HepG2 (cell line): ENCODE measurements around the gene COL8A1. TPM values are rescaled to one million over a fixed set of nuclear protein-coding genes. Genes with fewer than 3 reads are reported as not detected.

Experiments
- CBFB ChIP-seq: sonication (generic); formaldehyde crosslinking; IDR thresholded peaks from 2 replicates; pipeline ENCODE4 v1.4.0; 2020; ENCODE audit warnings: missing genetic modification reagents
- CC2D1A ChIP-seq: sonication (generic); formaldehyde crosslinking; IDR thresholded peaks from 2 replicates; pipeline ENCODE4 v1.8.1; 2023; ENCODE audit warnings: mild to moderate bottlenecking, missing genetic modification reagents
- CHD2 ChIP-seq: IDR thresholded peaks from 2 replicates; pipeline ENCODE4 v1.6.1; 2011; ENCODE audit warnings: low read depth, low read length, improper control_type of control experiment
- FOXM1 ChIP-seq: sonication (generic); formaldehyde crosslinking; IDR thresholded peaks from 2 replicates; pipeline ENCODE4 v1.5.0; 2020; ENCODE audit warnings: missing genetic modification reagents
- FOXP1 ChIP-seq, 2 experiments: fragments of 450-650 bp in 1 of 2; IDR thresholded peaks; 2 replicates each; pipeline ENCODE4 v1.6.1; 2017 to 2018; ENCODE audit warnings: antibody characterized with exemption in 1 of 2
- HNRNPUL1 ChIP-seq: fragments of 200-400 bp; formaldehyde crosslinking; IDR thresholded peaks from 2 replicates; pipeline ENCODE4 v1.6.1; 2017; ENCODE audit warnings: low read depth, mild to moderate bottlenecking, low read length, moderate library complexity
- HOXA7 ChIP-seq: sonication (generic); formaldehyde crosslinking; IDR thresholded peaks from 2 replicates; pipeline ENCODE4 v1.8.1; 2022; ENCODE audit warnings: mild to moderate bottlenecking, missing genetic modification reagents, moderate library complexity
- KLF6 ChIP-seq: IDR thresholded peaks from 2 replicates; pipeline ENCODE4 v1.8.0; 2016; ENCODE audit warnings: missing biosample characterization, missing genetic modification reagents
- MTA1 ChIP-seq: sonication (generic); formaldehyde crosslinking; IDR thresholded peaks from 2 replicates; pipeline ENCODE4 v1.4.0; 2020; ENCODE audit warnings: missing genetic modification reagents, mild to moderate bottlenecking, borderline replicate concordance
- TOE1 ChIP-seq: sonication (generic); formaldehyde crosslinking; IDR thresholded peaks from 2 replicates; pipeline ENCODE4 v1.4.0; 2020; ENCODE audit warnings: mild to moderate bottlenecking, missing genetic modification reagents
- ZNF205 ChIP-seq: IDR thresholded peaks from 2 replicates; pipeline ENCODE4 v1.6.1; 2018; ENCODE audit warnings: missing biosample characterization, missing genetic modification reagents
- ZNF44 ChIP-seq: sonication (generic); formaldehyde crosslinking; IDR thresholded peaks from 2 replicates; pipeline ENCODE4 v1.5.1; 2020; ENCODE audit warnings: mild to moderate bottlenecking, missing genetic modification reagents
- ZNF441 ChIP-seq: sonication (generic); formaldehyde crosslinking; IDR thresholded peaks from 2 replicates; pipeline ENCODE4 v1.7.0; 2021; ENCODE audit warnings: missing genetic modification reagents, borderline replicate concordance
- ZNF501 ChIP-seq: sonication (generic); formaldehyde crosslinking; IDR thresholded peaks from 2 replicates; pipeline ENCODE4 v1.5.1; 2020; ENCODE audit warnings: mild to moderate bottlenecking, moderate library complexity, missing genetic modification reagents
- ZNF543 ChIP-seq: sonication (generic); formaldehyde crosslinking; IDR thresholded peaks from 2 replicates; pipeline ENCODE4 v1.4.0; 2020; ENCODE audit warnings: mild to moderate bottlenecking, missing genetic modification reagents
- ZNF678 ChIP-seq: sonication (generic); formaldehyde crosslinking; IDR thresholded peaks from 2 replicates; pipeline ENCODE4 v1.4.0; 2020; ENCODE audit warnings: mild to moderate bottlenecking, missing genetic modification reagents
- ZNF883 ChIP-seq: sonication (generic); formaldehyde crosslinking; IDR thresholded peaks from 2 replicates; pipeline ENCODE4 v1.5.1; 2020; ENCODE audit warnings: mild to moderate bottlenecking, missing genetic modification reagents; ENCODE audit errors: not compliant biosample characterization
- polyA plus RNA-seq, 8 experiments: library from polyadenylated mRNA; depleted of rRNA in 3 of 8; stranded (reverse) in 7 of 8; unstranded in 1 of 8; fragments of >200 nt; fragmentation: Illumina TruSeq in 4 of 8; extraction: Trizol in 4 of 8; gene quantifications; 2 replicates each; pipeline versions ENCODE4 v1.2.1 to v1.2.3, GENCODE V29; 2011 to 2016; ENCODE audit warnings: low read depth in 4 of 8, missing spikeins in 1 of 8, mixed read lengths in 1 of 8; ENCODE audit not compliant: insufficient read depth in 1 of 8
- total RNA-seq, 5 experiments: library from RNA; depleted of rRNA; stranded (reverse); fragments of >200 nt; fragmentation: Illumina TruSeq; extraction: Trizol; gene quantifications; 2 replicates each; pipeline ENCODE4 v1.2.3, GENCODE V29; 2016; ENCODE audit warnings: low read depth in 1 of 5
- TF ChIP-seq, protein P1 (sequence below): sonication (generic); formaldehyde crosslinking; IDR thresholded peaks from 2 replicates; pipeline ENCODE4 v1.4.0; 2020; ENCODE audit warnings: missing genetic modification reagents
- TF ChIP-seq, protein P2 (sequence below): sonication (generic); formaldehyde crosslinking; IDR thresholded peaks from 2 replicates; pipeline ENCODE4 v1.5.0; 2020; ENCODE audit warnings: missing genetic modification reagents
- TF ChIP-seq, protein P3 (sequence below): sonication (generic); formaldehyde crosslinking; IDR thresholded peaks from 2 replicates; pipeline ENCODE4 v1.5.0; 2020; ENCODE audit warnings: mild to moderate bottlenecking, missing genetic modification reagents, borderline replicate concordance
- TF ChIP-seq, protein P4 (sequence below): IDR thresholded peaks from 2 replicates; pipeline ENCODE4 v1.6.1; 2012; ENCODE audit warnings: low read length, improper control_type of control experiment

COL8A1 gene
- total and polyA plus RNA-seq, 2 of the 13 experiments (the other 11 are each of a cell fraction or from before 2014, with no cell fraction given): not detected

DNA sequence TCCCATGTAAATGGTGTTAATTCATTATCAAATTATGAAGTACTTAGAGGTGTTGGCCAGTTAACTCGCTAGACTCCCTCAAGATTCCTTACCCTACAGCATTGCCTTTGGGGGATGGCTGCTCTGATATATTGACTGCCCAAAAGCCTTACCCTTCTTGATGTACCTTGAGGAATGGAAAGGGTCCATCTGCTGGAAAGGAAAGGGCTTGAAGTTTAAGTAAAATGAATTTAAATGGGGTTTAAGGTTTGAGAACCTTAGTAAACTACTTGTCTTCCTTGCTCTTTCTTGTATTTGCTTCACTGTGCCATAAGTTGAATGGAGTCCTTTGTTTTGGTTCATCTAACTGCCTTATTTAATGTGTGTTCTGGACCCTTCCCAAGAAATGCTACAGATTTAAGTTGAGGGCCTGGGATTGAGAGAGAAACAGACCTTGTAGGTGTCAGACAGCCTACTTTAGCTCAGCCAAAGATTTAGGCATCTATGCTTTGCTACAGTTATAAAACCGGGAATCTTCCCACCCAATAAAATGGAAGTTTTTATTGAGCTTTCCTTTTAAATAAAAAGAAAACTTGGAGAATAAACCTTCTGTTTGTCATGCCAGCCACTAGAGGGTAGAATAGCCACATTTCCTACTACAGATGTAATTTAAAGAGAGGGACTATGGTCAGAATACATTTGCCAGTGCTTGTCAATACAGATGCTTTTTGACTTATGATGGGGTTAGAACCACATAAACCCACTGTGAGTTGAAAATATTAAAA is 204.6 kb downstream of the COL8A1 start (continued):
- TF ChIP-seq, protein P1, sequence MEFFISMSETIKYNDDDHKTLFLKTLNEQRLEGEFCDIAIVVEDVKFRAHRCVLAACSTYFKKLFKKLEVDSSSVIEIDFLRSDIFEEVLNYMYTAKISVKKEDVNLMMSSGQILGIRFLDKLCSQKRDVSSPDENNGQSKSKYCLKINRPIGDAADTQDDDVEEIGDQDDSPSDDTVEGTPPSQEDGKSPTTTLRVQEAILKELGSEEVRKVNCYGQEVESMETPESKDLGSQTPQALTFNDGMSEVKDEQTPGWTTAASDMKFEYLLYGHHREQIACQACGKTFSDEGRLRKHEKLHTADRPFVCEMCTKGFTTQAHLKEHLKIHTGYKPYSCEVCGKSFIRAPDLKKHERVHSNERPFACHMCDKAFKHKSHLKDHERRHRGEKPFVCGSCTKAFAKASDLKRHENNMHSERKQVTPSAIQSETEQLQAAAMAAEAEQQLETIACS (CRISPR knock-in tag): no peak
- TF ChIP-seq, protein P2, sequence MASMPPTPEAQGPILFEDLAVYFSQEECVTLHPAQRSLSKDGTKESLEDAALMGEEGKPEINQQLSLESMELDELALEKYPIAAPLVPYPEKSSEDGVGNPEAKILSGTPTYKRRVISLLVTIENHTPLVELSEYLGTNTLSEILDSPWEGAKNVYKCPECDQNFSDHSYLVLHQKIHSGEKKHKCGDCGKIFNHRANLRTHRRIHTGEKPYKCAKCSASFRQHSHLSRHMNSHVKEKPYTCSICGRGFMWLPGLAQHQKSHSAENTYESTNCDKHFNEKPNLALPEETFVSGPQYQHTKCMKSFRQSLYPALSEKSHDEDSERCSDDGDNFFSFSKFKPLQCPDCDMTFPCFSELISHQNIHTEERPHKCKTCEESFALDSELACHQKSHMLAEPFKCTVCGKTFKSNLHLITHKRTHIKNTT (CRISPR knock-in tag): no peak
- TF ChIP-seq ZNF678 (CRISPR knock-in tag) (no peak), ZNF543 (CRISPR knock-in tag) (no peak), CBFB (no peak), ZNF441 (CRISPR knock-in tag) (no peak), HOXA7 (CRISPR knock-in tag) (no peak), HNRNPUL1 (no peak), ZNF501 (CRISPR knock-in tag) (no peak), CHD2 (no peak), TOE1 (CRISPR knock-in tag) (no peak), ZNF883 (CRISPR knock-in tag) (no peak), ZNF205 (CRISPR knock-in tag) (no peak), KLF6 (no peak), FOXP1 (IDR thresholded peaks at IDR 0.05) (no peak), FOXP1 (CRISPR knock-in tag; IDR thresholded peaks at IDR 0.05) (no peak), MTA1 (no peak), ZNF44 (CRISPR knock-in tag) (no peak), CC2D1A (CRISPR knock-in tag) (no peak), FOXM1 (CRISPR knock-in tag) (no peak)
- TF ChIP-seq, protein P3, sequence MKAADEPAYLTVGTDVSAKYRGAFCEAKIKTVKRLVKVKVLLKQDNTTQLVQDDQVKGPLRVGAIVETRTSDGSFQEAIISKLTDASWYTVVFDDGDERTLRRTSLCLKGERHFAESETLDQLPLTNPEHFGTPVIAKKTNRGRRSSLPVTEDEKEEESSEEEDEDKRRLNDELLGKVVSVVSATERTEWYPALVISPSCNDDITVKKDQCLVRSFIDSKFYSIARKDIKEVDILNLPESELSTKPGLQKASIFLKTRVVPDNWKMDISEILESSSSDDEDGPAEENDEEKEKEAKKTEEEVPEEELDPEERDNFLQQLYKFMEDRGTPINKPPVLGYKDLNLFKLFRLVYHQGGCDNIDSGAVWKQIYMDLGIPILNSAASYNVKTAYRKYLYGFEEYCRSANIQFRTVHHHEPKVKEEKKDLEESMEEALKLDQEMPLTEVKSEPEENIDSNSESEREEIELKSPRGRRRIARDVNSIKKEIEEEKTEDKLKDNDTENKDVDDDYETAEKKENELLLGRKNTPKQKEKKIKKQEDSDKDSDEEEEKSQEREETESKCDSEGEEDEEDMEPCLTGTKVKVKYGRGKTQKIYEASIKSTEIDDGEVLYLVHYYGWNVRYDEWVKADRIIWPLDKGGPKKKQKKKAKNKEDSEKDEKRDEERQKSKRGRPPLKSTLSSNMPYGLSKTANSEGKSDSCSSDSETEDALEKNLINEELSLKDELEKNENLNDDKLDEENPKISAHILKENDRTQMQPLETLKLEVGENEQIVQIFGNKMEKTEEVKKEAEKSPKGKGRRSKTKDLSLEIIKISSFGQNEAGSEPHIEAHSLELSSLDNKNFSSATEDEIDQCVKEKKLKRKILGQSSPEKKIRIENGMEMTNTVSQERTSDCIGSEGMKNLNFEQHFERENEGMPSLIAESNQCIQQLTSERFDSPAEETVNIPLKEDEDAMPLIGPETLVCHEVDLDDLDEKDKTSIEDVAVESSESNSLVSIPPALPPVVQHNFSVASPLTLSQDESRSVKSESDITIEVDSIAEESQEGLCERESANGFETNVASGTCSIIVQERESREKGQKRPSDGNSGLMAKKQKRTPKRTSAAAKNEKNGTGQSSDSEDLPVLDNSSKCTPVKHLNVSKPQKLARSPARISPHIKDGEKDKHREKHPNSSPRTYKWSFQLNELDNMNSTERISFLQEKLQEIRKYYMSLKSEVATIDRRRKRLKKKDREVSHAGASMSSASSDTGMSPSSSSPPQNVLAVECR (CRISPR knock-in tag): no peak
- TF ChIP-seq, protein P4, sequence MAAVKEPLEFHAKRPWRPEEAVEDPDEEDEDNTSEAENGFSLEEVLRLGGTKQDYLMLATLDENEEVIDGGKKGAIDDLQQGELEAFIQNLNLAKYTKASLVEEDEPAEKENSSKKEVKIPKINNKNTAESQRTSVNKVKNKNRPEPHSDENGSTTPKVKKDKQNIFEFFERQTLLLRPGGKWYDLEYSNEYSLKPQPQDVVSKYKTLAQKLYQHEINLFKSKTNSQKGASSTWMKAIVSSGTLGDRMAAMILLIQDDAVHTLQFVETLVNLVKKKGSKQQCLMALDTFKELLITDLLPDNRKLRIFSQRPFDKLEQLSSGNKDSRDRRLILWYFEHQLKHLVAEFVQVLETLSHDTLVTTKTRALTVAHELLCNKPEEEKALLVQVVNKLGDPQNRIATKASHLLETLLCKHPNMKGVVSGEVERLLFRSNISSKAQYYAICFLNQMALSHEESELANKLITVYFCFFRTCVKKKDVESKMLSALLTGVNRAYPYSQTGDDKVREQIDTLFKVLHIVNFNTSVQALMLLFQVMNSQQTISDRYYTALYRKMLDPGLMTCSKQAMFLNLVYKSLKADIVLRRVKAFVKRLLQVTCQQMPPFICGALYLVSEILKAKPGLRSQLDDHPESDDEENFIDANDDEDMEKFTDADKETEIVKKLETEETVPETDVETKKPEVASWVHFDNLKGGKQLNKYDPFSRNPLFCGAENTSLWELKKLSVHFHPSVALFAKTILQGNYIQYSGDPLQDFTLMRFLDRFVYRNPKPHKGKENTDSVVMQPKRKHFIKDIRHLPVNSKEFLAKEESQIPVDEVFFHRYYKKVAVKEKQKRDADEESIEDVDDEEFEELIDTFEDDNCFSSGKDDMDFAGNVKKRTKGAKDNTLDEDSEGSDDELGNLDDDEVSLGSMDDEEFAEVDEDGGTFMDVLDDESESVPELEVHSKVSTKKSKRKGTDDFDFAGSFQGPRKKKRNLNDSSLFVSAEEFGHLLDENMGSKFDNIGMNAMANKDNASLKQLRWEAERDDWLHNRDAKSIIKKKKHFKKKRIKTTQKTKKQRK: no peak
